ENCODE data around the gene MPC1. TPM values are rescaled to one million over a fixed set of nuclear protein-coding genes. Genes with fewer than 3 reads are reported as not detected.

Gene MPC1
- total RNA-seq, 3 donors from 2014 or later, result 37.4 to 66.9 (median 65.7) TPM

DNA sequence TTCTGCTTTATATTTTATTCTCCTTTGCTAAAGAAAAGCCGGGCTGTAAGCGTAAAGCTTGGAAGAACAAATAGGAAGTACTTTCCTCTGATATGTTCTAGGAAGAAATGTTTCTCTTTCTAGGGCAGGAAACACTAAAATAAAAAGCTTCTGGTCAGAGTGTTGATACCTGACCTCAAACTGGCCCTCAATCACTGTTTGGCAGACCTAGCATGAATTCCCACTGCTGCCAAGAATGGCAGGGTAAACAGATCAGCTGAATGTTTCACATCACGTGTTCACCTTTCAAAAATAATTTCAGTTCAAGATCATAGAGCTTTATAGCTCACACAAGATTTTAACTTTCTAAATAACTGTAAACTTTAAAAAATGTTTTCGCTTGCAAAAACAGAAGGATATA is 2.9 kb downstream of the MPC1 start:
- no peak overlapping the region for H3K27ac ChIP-seq
- no peaks in the 10 kb centered on the region for H3K27me3 ChIP-seq
- H3K4me1 ChIP-seq, result no peaks in the 10 kb centered on the region
- DNase-seq (ENCODE audit: low spot score in 2 of 2), result no peak
- H3K4me3 ChIP-seq, result no peak overlapping the region
- TF ChIP-seq POLR2AphosphoS5 (IDR thresholded peaks at IDR 0.05), result no peak
- TF ChIP-seq, protein P1, sequence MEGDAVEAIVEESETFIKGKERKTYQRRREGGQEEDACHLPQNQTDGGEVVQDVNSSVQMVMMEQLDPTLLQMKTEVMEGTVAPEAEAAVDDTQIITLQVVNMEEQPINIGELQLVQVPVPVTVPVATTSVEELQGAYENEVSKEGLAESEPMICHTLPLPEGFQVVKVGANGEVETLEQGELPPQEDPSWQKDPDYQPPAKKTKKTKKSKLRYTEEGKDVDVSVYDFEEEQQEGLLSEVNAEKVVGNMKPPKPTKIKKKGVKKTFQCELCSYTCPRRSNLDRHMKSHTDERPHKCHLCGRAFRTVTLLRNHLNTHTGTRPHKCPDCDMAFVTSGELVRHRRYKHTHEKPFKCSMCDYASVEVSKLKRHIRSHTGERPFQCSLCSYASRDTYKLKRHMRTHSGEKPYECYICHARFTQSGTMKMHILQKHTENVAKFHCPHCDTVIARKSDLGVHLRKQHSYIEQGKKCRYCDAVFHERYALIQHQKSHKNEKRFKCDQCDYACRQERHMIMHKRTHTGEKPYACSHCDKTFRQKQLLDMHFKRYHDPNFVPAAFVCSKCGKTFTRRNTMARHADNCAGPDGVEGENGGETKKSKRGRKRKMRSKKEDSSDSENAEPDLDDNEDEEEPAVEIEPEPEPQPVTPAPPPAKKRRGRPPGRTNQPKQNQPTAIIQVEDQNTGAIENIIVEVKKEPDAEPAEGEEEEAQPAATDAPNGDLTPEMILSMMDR (IDR thresholded peaks at IDR 0.05), result no peak
- no peak for TF ChIP-seq POLR2A (IDR thresholded peaks at IDR 0.05)
- H3K36me3 ChIP-seq, result no peaks in the 10 kb centered on the region
- no peaks in the 10 kb centered on the region for H3K9me3 ChIP-seq
- intact Hi-C loops (cut with DNase I; ENCODE audit: low total_unique reads), result no loop called here

DNA sequence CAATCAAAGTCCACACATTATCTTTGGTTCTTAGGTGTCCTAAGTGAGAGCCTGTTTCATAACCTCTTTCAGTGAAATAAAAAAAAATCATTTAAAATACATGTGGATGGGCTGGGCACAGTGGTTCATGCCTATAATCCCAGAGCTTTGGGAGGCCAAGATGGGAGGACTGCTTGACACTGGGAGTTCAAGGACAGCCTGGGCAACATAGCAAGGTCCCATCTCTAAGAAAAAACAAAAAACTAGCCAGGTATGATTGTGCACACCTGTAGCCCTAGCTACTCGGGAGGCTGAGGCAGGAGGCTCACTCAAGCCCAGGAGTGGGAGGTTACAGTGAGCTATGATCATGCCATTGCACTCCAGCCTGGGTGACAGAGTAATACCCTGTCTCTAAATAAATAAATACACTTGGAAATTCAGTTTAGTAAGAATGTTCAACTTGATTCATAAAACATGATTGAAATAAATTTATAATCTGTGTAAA is 3.6 kb downstream of the MPC1 start:
- no peak overlapping the region for H3K27ac ChIP-seq
- TF ChIP-seq POLR2AphosphoS5 (IDR thresholded peaks at IDR 0.05) (no peak), POLR2A (IDR thresholded peaks at IDR 0.05) (no peak)
- TF ChIP-seq, protein P1 (IDR thresholded peaks at IDR 0.05), result no peak
- DNase-seq (ENCODE audit: low spot score in 2 of 2), result no peak

DNA sequence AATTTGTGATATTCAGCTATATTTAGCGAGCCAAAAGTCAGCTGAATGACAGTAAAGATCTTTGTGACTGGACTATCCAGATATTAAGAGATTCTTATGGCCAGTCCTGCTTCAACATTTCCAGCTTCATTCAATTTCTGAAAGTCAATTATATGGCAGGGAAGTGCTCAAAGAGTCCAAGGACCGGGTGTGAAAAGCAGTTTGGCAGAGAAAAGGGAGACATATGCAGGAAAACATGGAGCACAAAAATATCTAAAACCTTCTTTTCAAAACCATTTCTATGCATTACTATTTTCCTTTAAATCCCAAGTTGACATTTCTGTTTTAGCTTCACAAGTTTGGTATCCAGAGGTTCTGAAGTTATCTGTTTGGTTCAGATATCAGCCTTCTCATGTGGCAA is 5.0 kb downstream of the MPC1 start:
- H3K27me3 ChIP-seq, result no peaks in the 10 kb centered on the region
- no peak for DNase-seq (ENCODE audit: low spot score in 2 of 2)
- intact Hi-C loops (cut with DNase I; ENCODE audit: low total_unique reads), result no loop called here
- no peak overlapping the region for H3K27ac ChIP-seq
- no peak for TF ChIP-seq POLR2A (IDR thresholded peaks at IDR 0.05)
- TF ChIP-seq, protein P1 (IDR thresholded peaks at IDR 0.05), result no peak
- TF ChIP-seq POLR2AphosphoS5 (IDR thresholded peaks at IDR 0.05), result no peak
- H3K4me3 ChIP-seq, result no peak overlapping the region
- H3K9me3 ChIP-seq, result no peaks in the 10 kb centered on the region
- H3K36me3 ChIP-seq, result no peaks in the 10 kb centered on the region
- no peaks in the 10 kb centered on the region for H3K4me1 ChIP-seq

More for the DNA sequence above, 3.6 kb downstream of the MPC1 start:
- no peaks in the 10 kb centered on the region for H3K36me3 ChIP-seq
- H3K4me3 ChIP-seq, result no peak overlapping the region
- H3K27me3 ChIP-seq, result no peaks in the 10 kb centered on the region
- H3K4me1 ChIP-seq, result no peaks in the 10 kb centered on the region
- no peaks in the 10 kb centered on the region for H3K9me3 ChIP-seq
- intact Hi-C loops (cut with DNase I; ENCODE audit: low total_unique reads), result no loop called here

DNA sequence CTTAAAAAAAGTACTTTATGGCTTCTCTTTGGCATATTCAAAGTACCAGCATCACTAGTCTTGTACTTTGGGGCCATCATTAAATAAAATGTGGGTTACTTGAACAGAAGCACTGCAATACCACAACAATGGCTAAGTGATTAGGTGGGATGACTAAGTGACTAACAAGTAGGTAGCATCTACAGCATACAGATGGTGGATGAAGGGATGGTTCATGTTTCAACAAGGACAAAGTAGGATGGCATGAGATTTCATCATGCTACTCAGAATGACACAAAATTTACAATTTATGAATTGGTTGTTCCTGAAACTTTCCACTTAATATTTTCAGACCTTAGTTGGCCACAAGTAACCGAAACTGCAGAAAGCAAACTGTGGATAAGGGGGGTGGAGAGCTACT is 7.7 kb downstream of the MPC1 start:
- H3K4me1 ChIP-seq, result no peaks in the 10 kb centered on the region
- H3K27me3 ChIP-seq, result no peaks in the 10 kb centered on the region
- DNase-seq (ENCODE audit: low spot score in 2 of 2), result no peak
- H3K36me3 ChIP-seq, result no peaks in the 10 kb centered on the region
- TF ChIP-seq POLR2A (IDR thresholded peaks at IDR 0.05) (no peak), POLR2AphosphoS5 (IDR thresholded peaks at IDR 0.05) (no peak)
- TF ChIP-seq, protein P1 (IDR thresholded peaks at IDR 0.05), result no peak
- no peaks in the 10 kb centered on the region for H3K9me3 ChIP-seq
- intact Hi-C loops (cut with DNase I; ENCODE audit: low total_unique reads), result no loop called here
- no peak overlapping the region for H3K4me3 ChIP-seq
- no peak overlapping the region for H3K27ac ChIP-seq

DNA sequence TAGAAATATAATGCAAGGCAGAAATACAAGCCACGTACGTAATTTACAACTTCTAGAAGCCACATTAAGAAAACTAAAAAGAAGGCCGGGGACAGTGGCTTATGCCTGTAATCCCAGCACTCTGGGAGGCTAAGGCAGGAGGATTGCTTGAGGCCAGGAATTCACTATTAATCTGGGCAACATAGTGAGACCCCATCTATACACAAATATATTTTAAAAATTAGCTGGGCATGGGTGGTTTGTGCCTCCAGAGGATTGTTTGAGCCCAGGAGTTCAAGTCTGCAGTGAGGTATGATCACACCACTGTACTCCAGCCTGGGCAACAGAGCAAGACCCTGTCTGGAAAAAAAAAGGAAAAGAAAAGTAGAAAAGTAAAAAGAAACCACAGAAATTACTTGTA is 12.3 kb downstream of the MPC1 start:
- intact Hi-C loops (cut with DNase I; ENCODE audit: low total_unique reads), result no loop called here
- Histone ChIP-seq H3K4me3 (no peak overlapping the region), H3K36me3 (no peaks in the 10 kb centered on the region), H3K27me3 (no peaks in the 10 kb centered on the region), H3K4me1 (no peaks in the 10 kb centered on the region), H3K9me3 (no peaks in the 10 kb centered on the region), H3K27ac (no peak overlapping the region)
- TF ChIP-seq POLR2A (IDR thresholded peaks at IDR 0.05), result no peak
- no peak for DNase-seq (ENCODE audit: low spot score in 2 of 2)

DNA sequence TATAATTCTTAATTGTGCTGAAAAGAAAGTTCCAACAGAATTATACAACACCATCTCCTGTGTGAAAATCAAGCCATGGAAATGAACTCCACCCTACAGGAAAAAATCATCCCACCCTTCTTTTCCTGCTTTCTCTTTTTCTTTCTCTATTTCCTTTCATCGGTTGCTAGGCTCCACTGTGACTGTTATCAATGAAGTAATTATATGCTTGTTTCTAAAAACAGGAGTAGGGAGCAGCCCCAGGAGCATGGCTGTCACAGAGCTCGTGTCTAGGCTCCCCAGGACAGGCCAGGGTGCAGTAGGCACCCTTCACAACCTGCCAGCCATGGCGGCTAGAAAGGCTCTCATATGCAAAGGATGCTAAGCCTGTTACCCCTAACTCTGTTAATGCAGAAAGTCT is 13.0 kb downstream of the MPC1 start:
- Histone ChIP-seq H3K27ac (no peak overlapping the region), H3K27me3 (no peaks in the 10 kb centered on the region), H3K36me3 (no peaks in the 10 kb centered on the region), H3K4me1 (no peaks in the 10 kb centered on the region), H3K4me3 (no peak overlapping the region), H3K9me3 (no peaks in the 10 kb centered on the region)
- TF ChIP-seq, protein P1 (IDR thresholded peaks at IDR 0.05), result no peak
- TF ChIP-seq POLR2A (IDR thresholded peaks at IDR 0.05), result no peak
- TF ChIP-seq POLR2AphosphoS5 (IDR thresholded peaks at IDR 0.05), result no peak
- intact Hi-C loops (cut with DNase I; ENCODE audit: low total_unique reads), result no loop called here
- DNase-seq (ENCODE audit: low spot score in 2 of 2), result no peak

Measured in breast epithelium (tissue), 4 donors.